Germinal center (tissue), 1 donor: ENCODE results near the gene TRIM45.
"Not testable (repeated sequence)": the region's sequence is repeated elsewhere in the genome, so short reads cannot be mapped to it uniquely, and the experiment has no call there.

Experiments
- DNase-seq: peaks from one replicate; pipeline ENCODE4 v3.0.0; 2012; ENCODE audit warnings: mixed read lengths, low spot score

TRIM45 gene

GRCh38 chr1:117121589-117122329, at the start of gene TRIM45:
TSS of gene TRIM45 (minus strand) at chr1:117121749. CDS start at chr1:117121201, 548 bp downstream.
- peak; percentile 89 for DNase-seq

GRCh38 chr1:117169871-117170596, 48.5 kb upstream of the TRIM45 start:
- no peak for DNase-seq

- DNase-seq = no peak
Measured at GRCh38 chr1:117167402-117167801, 45.9 kb upstream of the TRIM45 start.

GRCh38 chr1:117166076-117166475, 44.5 kb upstream of the TRIM45 start:
- no peak for DNase-seq

- DNase-seq = no peak
Measured at GRCh38 chr1:117164209-117164608, 42.7 kb upstream of the TRIM45 start.

GRCh38 chr1:117162816-117163215, 41.3 kb upstream of the TRIM45 start:
- DNase-seq = no peak

GRCh38 chr1:117161887-117162286, 40.3 kb upstream of the TRIM45 start:
- DNase-seq = no peak

- DNase-seq = not testable (repeated sequence)
Measured at GRCh38 chr1:117151305-117151704, 29.8 kb upstream of the TRIM45 start.

GRCh38 chr1:117150316-117150715, 28.8 kb upstream of the TRIM45 start:
- no peak for DNase-seq

- DNase-seq = no peak
Measured at GRCh38 chr1:117147856-117148588, 26.5 kb upstream of the TRIM45 start.

- DNase-seq = no peak
Measured at GRCh38 chr1:117147341-117147831, 25.8 kb upstream of the TRIM45 start.

- no peak for DNase-seq
Measured at GRCh38 chr1:117146575-117147340, 25.2 kb upstream of the TRIM45 start.

- DNase-seq = no peak
Measured at GRCh38 chr1:117146072-117146471, 24.5 kb upstream of the TRIM45 start.

- no peak for DNase-seq
Measured at GRCh38 chr1:117143871-117144270, 22.3 kb upstream of the TRIM45 start.

GRCh38 chr1:117143172-117143571, 21.6 kb upstream of the TRIM45 start:
- no peak for DNase-seq

- no peak for DNase-seq
Measured at GRCh38 chr1:117142200-117142599, 20.7 kb upstream of the TRIM45 start.

- no peak for DNase-seq
Measured at GRCh38 chr1:117138561-117138960, 17.0 kb upstream of the TRIM45 start.

- no peak for DNase-seq
Measured at GRCh38 chr1:117138106-117138505, 16.6 kb upstream of the TRIM45 start.

- DNase-seq = no peak
Measured at GRCh38 chr1:117137281-117137855, 15.8 kb upstream of the TRIM45 start.

- no peak for DNase-seq
Measured at GRCh38 chr1:117136749-117137148, 15.2 kb upstream of the TRIM45 start.

GRCh38 chr1:117135329-117135728, 13.8 kb upstream of the TRIM45 start:
- no peak for DNase-seq
